Neural cell (in vitro differentiated cells): ENCODE data around the gene SV2B. TPM values are rescaled to one million over a fixed set of nuclear protein-coding genes. Genes with fewer than 3 reads are reported as not detected.

Experiments used
- H2AFZ ChIP-seq: fragments of 200-600, 300-800 bp; sonication (generic), shearing (Covaris generic); 2 replicates; pipeline ENCODE4 v1.6.0; 2014; ENCODE audit warnings: low read depth, mild to moderate bottlenecking, antibody characterized with exemption, low read length, moderate library complexity
- H3F3A ChIP-seq: fragments of 200-600 bp; shearing (Covaris generic); 2 replicates; pipeline ENCODE4 v1.6.1; 2016; ENCODE audit warnings: mild to moderate bottlenecking, moderate library complexity, mixed read lengths, antibody characterized with exemption, low read length; ENCODE audit not compliant: insufficient read depth, poor library complexity, severe bottlenecking
- H3K27ac ChIP-seq: fragments of 200-600, 300-800 bp; sonication (generic), shearing (Covaris generic); 2 replicates; pipeline ENCODE4 v1.5.1; 2014; ENCODE audit warnings: mild to moderate bottlenecking, low read length, moderate library complexity
- H3K27me3 ChIP-seq: fragments of 300-800, 200-600 bp; sonication (generic), shearing (Covaris generic); 2 replicates; pipeline ENCODE4 v1.6.0; 2014; ENCODE audit warnings: mild to moderate bottlenecking, low read depth, low read length, moderate library complexity; ENCODE audit not compliant: insufficient read depth
- H3K36me3 ChIP-seq: fragments of 300-800, 200-600 bp; sonication (generic), shearing (Covaris generic); 2 replicates; pipeline ENCODE4 v1.5.1; 2014; ENCODE audit warnings: mild to moderate bottlenecking, antibody characterized with exemption, low read length, moderate library complexity; ENCODE audit not compliant: insufficient read depth
- H3K4me2 ChIP-seq: fragments of 300-800, 200-600 bp; sonication (generic), shearing (Covaris generic); 2 replicates; pipeline ENCODE4 v1.6.0; 2014; ENCODE audit warnings: mild to moderate bottlenecking, low read length
- H3K4me3 ChIP-seq: fragments of 300-800, 200-600 bp; sonication (generic), shearing (Covaris generic); 2 replicates; pipeline ENCODE4 v1.5.1; 2014; ENCODE audit warnings: mild to moderate bottlenecking, low read length, moderate library complexity
- H3K79me2 ChIP-seq: fragments of 200-600 bp; shearing (Covaris generic); replicated peaks from 2 replicates; pipeline ENCODE4 v1.6.0; 2014; ENCODE audit warnings: mild to moderate bottlenecking, low read length, moderate library complexity; ENCODE audit not compliant: insufficient read depth
- H3K9ac ChIP-seq: fragments of 300-800, 200-600 bp; sonication (generic), shearing (Covaris generic); 2 replicates; pipeline ENCODE4 v1.6.1; 2016; ENCODE audit warnings: mild to moderate bottlenecking, low read length, mixed read lengths
- H3K9me2 ChIP-seq: fragments of 200-600 bp; shearing (Covaris generic); 2 replicates; pipeline ENCODE4 v1.6.1; 2016; ENCODE audit warnings: mild to moderate bottlenecking, low read length, mixed read lengths; ENCODE audit not compliant: insufficient read depth
- H3K9me3 ChIP-seq: fragments of 200-600, 300-800 bp; sonication (generic), shearing (Covaris generic); 2 replicates; pipeline ENCODE4 v1.6.1; 2016; ENCODE audit warnings: mild to moderate bottlenecking, mixed run types, low read length, moderate library complexity, mixed read lengths
- H4K20me1 ChIP-seq: fragments of 200-600 bp; shearing (Covaris generic); 2 replicates; pipeline ENCODE4 v1.6.1; 2016; ENCODE audit warnings: mild to moderate bottlenecking, mixed run types; ENCODE audit not compliant: insufficient read depth
- EP300 ChIP-seq: fragments of 450-650 bp; conservative IDR thresholded peaks from 2 replicates; pipeline ENCODE4 v1.6.1; 2014; ENCODE audit warnings: antibody characterized with exemption, mild to moderate bottlenecking, moderate library complexity; ENCODE audit not compliant: poor library complexity, severe bottlenecking
- EZH2 ChIP-seq: fragments of 200-600, 300-800 bp; shearing (Covaris generic), sonication (generic); IDR thresholded peaks from 2 replicates; pipeline ENCODE4 v1.6.1; 2014; ENCODE audit warnings: antibody characterized with exemption, low read length, borderline replicate concordance, mild to moderate bottlenecking; ENCODE audit not compliant: insufficient read depth, poor library complexity, severe bottlenecking
- MXI1 ChIP-seq: fragments of 450-650 bp; conservative IDR thresholded peaks from 2 replicates; pipeline ENCODE4 v1.6.1; 2014; ENCODE audit warnings: antibody characterized with exemption, mild to moderate bottlenecking; ENCODE audit not compliant: poor library complexity, severe bottlenecking
- POLR2AphosphoS5 ChIP-seq: IDR thresholded peaks from 2 replicates; pipeline ENCODE4 v1.6.1; 2012
- RAD21 ChIP-seq: fragments of 450-650 bp; conservative IDR thresholded peaks from 2 replicates; pipeline ENCODE4 v1.6.1; 2014; ENCODE audit warnings: antibody characterized with exemption, mild to moderate bottlenecking, moderate library complexity
- SMC3 ChIP-seq: fragments of 450-650 bp; conservative IDR thresholded peaks from 2 replicates; pipeline ENCODE4 v1.6.1; 2014; ENCODE audit warnings: antibody characterized with exemption, mild to moderate bottlenecking, moderate library complexity; ENCODE audit not compliant: poor library complexity
- TAF1 ChIP-seq: IDR thresholded peaks from 2 replicates; pipeline ENCODE4 v1.6.1; 2012; ENCODE audit warnings: low read depth
- polyA plus RNA-seq: library from polyadenylated mRNA; depleted of rRNA; stranded (reverse); fragments of >200 nt; gene quantifications from 2 replicates; pipeline ENCODE4 v1.2.3, GENCODE V29; 2014
- TF ChIP-seq, protein P1 (sequence below): fragments of 450-650 bp; IDR thresholded peaks from 2 replicates; pipeline ENCODE4 v1.5.1; 2014; ENCODE audit warnings: antibody characterized with exemption, mild to moderate bottlenecking, moderate library complexity; ENCODE audit not compliant: poor library complexity, severe bottlenecking
- TF ChIP-seq, protein P2 (sequence below): IDR thresholded peaks from 2 replicates; pipeline ENCODE4 v1.6.1; 2012; ENCODE audit warnings: borderline replicate concordance

Gene SV2B
- polyA plus RNA-seq, 1 donor from 2014 or later: 0.38 TPM

DNA sequence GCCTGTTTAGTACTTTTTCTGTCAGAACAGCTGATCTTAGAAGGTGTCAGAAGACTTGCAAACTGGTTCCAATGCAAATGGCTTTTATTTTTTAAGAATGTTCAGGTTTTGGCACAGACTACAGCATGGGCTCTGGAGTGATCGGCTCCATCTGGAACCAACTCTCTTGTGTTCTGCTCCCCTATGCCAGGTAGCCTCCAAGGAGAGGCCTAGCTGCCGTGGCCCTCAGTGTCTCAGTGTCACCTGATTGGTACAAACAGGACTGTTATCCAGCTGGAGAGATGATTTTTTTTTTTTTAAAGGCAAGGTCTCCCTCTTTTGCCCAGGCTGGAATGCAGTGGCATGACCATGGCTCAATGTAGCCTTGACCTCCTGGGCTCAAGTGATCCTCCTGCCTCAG, 183.1 kb downstream of the SV2B start:
- H3K9me2 ChIP-seq: no peaks in the 10 kb centered on the region
- no peak for TF ChIP-seq TAF1
- no peak for TF ChIP-seq POLR2AphosphoS5
- no peak for TF ChIP-seq EZH2
- TF ChIP-seq SMC3: no peak
- TF ChIP-seq, protein P1, sequence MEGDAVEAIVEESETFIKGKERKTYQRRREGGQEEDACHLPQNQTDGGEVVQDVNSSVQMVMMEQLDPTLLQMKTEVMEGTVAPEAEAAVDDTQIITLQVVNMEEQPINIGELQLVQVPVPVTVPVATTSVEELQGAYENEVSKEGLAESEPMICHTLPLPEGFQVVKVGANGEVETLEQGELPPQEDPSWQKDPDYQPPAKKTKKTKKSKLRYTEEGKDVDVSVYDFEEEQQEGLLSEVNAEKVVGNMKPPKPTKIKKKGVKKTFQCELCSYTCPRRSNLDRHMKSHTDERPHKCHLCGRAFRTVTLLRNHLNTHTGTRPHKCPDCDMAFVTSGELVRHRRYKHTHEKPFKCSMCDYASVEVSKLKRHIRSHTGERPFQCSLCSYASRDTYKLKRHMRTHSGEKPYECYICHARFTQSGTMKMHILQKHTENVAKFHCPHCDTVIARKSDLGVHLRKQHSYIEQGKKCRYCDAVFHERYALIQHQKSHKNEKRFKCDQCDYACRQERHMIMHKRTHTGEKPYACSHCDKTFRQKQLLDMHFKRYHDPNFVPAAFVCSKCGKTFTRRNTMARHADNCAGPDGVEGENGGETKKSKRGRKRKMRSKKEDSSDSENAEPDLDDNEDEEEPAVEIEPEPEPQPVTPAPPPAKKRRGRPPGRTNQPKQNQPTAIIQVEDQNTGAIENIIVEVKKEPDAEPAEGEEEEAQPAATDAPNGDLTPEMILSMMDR: no peak
- TF ChIP-seq, protein P2, sequence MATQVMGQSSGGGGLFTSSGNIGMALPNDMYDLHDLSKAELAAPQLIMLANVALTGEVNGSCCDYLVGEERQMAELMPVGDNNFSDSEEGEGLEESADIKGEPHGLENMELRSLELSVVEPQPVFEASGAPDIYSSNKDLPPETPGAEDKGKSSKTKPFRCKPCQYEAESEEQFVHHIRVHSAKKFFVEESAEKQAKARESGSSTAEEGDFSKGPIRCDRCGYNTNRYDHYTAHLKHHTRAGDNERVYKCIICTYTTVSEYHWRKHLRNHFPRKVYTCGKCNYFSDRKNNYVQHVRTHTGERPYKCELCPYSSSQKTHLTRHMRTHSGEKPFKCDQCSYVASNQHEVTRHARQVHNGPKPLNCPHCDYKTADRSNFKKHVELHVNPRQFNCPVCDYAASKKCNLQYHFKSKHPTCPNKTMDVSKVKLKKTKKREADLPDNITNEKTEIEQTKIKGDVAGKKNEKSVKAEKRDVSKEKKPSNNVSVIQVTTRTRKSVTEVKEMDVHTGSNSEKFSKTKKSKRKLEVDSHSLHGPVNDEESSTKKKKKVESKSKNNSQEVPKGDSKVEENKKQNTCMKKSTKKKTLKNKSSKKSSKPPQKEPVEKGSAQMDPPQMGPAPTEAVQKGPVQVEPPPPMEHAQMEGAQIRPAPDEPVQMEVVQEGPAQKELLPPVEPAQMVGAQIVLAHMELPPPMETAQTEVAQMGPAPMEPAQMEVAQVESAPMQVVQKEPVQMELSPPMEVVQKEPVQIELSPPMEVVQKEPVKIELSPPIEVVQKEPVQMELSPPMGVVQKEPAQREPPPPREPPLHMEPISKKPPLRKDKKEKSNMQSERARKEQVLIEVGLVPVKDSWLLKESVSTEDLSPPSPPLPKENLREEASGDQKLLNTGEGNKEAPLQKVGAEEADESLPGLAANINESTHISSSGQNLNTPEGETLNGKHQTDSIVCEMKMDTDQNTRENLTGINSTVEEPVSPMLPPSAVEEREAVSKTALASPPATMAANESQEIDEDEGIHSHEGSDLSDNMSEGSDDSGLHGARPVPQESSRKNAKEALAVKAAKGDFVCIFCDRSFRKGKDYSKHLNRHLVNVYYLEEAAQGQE: no peak
- TF ChIP-seq EP300: no peak
- no peak for TF ChIP-seq MXI1
- no peak for TF ChIP-seq RAD21

DNA sequence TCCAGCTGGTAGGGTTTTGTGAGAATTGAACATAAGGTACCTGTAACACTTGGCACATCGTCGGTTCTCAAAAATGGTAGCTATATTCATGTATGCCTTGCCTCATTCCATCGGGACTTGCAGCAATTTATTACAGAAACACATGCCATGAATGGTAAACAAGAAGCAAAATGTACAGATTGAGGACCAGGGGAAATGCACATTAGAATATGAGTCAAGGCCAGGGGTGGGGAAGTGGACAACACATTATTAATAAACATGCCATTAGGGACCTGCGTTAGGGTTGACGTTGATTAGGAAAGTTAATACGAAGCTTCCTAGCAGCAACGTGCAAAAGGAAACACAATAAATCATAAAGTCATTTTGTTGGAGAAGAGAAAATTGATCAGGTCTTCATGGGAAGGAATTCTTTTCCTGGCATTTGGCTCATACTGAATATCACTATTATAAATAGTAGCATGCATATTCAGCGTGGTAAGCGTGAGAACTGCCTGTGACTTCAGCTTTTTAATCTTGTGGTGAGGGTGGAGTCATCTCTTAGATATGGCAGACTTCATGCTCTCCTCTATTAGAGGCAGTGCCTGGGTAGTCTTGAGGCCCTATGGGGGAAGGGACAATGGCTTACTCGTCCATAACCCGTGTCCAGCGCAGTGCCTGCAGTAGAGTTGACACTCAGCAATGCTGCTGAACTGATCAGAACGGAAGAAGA, 184.9 kb downstream of the SV2B start:
- Histone ChIP-seq H3K27me3 (no peaks in the 10 kb centered on the region), H3K4me2 (no peak overlapping the region), H3K79me2 (no peaks in the 10 kb centered on the region), H3K9ac (no peak overlapping the region), H3K9me2 (no peaks in the 10 kb centered on the region), H4K20me1 (no peaks in the 10 kb centered on the region), H3K9me3 (no peaks in the 10 kb centered on the region), H3F3A (no peaks in the 10 kb centered on the region), H3K36me3 (no peaks in the 10 kb centered on the region), H3K27ac (no peak overlapping the region), H3K4me3 (no peak overlapping the region), H2AFZ (no peak overlapping the region)
- TF ChIP-seq, protein P2: no peak
- TF ChIP-seq EP300: no peak
- TF ChIP-seq RAD21: no peak
- TF ChIP-seq TAF1: no peak
- TF ChIP-seq EZH2: no peak
- TF ChIP-seq, protein P1: no peak
- no peak for TF ChIP-seq SMC3
- TF ChIP-seq MXI1: no peak
- TF ChIP-seq POLR2AphosphoS5: no peak

More for the DNA sequence above, 183.1 kb downstream of the SV2B start:
- no peaks in the 10 kb centered on the region for H3K36me3 ChIP-seq
- H3K4me3 ChIP-seq: no peak overlapping the region
- H4K20me1 ChIP-seq: no peaks in the 10 kb centered on the region
- no peaks in the 10 kb centered on the region for H3K27me3 ChIP-seq
- H3K4me2 ChIP-seq: no peak overlapping the region
- no peak overlapping the region for H3K27ac ChIP-seq
- no peaks in the 10 kb centered on the region for H3K9me3 ChIP-seq
- no peak overlapping the region for H3K9ac ChIP-seq
- H3F3A ChIP-seq: no peaks in the 10 kb centered on the region
- no peak overlapping the region for H2AFZ ChIP-seq
- no peaks in the 10 kb centered on the region for H3K79me2 ChIP-seq
